Pancreas (tissue), 10 donors: ENCODE data around the gene SPATS2. TPM values are rescaled to one million over a fixed set of nuclear protein-coding genes. Genes with fewer than 3 reads are reported as not detected.
A peak's percentile ranks its signal among the peaks of the same experiment; 100 is the strongest.

Source experiments
- ATAC-seq, 4 donors: fragments of 200-7000 bp; cut with Tn5 transposase; one replicate each; pipeline versions ENCODE4 v1.8.0 to v1.9.1; 2020; ENCODE audit warnings: mild to moderate bottlenecking in 4 of 4, moderate library complexity in 4 of 4
- DNase-seq, 6 donors: peaks; one replicate each; pipeline ENCODE4 v3.0.0-alpha.2; 2020
- FAIRE-seq: peaks from 2 replicates; lab custom pipeline; 2012; peaks lifted over from hg19 to GRCh38; lab: Jason Lieb, UNC
- H3K27ac ChIP-seq, 4 donors: fragments of 200-600 bp; sonication (generic); 1 replicate in 3 of 4; 2 replicates in 1 of 4; pipeline versions ENCODE4 v1.5.0 to v1.8.0; 2020
- H3K27me3 ChIP-seq, 4 donors: fragments of 200-600 bp; one replicate each; pipeline ENCODE4 v1.8.0; 2021
- H3K36me3 ChIP-seq, 3 donors: fragments of 200-600 bp; sonication (generic) in 1 of 3; one replicate each; pipeline versions ENCODE4 v1.5.0 to v1.8.0; 2020 to 2021
- H3K4me1 ChIP-seq, 3 donors: fragments of 200-600 bp; one replicate each; pipeline ENCODE4 v1.8.0; 2021
- H3K4me3 ChIP-seq, 4 donors: fragments of 200-600 bp; sonication (generic) in 2 of 4; one replicate each; pipeline versions ENCODE4 v1.5.0 to v1.8.0; 2020 to 2021
- H3K9me3 ChIP-seq, 4 donors: fragments of 200-600 bp; one replicate each; pipeline ENCODE4 v1.8.0; 2021
- WGBS, 2 donors: extraction: QIAGEN DNeasy Blood & Tissue Kit; methylation state at CpG; one replicate each; pipeline ENCODE4 v1.1.7; 2013; 5-methylcytosine and 5-hydroxymethylcytosine counted together
- intact Hi-C, 3 donors: fragments of 100-400 bp; cut with DNase I; formaldehyde crosslinking; loops; one replicate each; pipeline versions ENCODE4 v1.11.1 to v1.14.2; 2022
- polyA plus RNA-seq, 2 donors: library from polyadenylated mRNA; stranded (reverse); fragments of 200-250 nt; gene quantifications; one replicate each; pipeline ENCODE4 v1.2.3, GENCODE V29; 2013
- total RNA-seq, 6 donors: library from RNA; stranded (reverse); fragmentation: NEBNext Ultra II Directional in 4 of 6; extraction: Animal tissue kit (Norgen Biotek cat#: 25700) in 4 of 6; gene quantifications; one replicate each; pipeline versions ENCODE4 v1.2.1 to v1.2.4, GENCODE V29; 2021 to 2023
- TF ChIP-seq, protein P1 (sequence below), 4 donors: fragments of 200-600 bp; sonication (generic) in 3 of 4; IDR thresholded peaks; one replicate each; pipeline versions ENCODE4 v1.5.0 to v1.8.0; 2021; ENCODE audit warnings: antibody characterized with exemption in 4 of 4
- donor health status: healthy with polysubstance abuse.
- donor health status: DM: no; HTN: no; CAD: no; lungs with moderate emphysema.
- donor health status: DM: no; HTN: no; CAD: no.
- donor health status: control.
- donor health status: control.
- donor health status: Bipolar disorder and iron deficiency.
- donor health status: DM: yes; HTN: yes; CAD: no.
- donor health status: DM: no; HTN: no; CAD: no.
- donor health status: DM: no; HTN: no; CAD: no.
- donor health status: DM: yes; HTN: yes; CAD: no.

Gene SPATS2
- total and polyA plus RNA-seq, 8 donors, result 7.2 to 12.5 (median 9.4) TPM

DNA sequence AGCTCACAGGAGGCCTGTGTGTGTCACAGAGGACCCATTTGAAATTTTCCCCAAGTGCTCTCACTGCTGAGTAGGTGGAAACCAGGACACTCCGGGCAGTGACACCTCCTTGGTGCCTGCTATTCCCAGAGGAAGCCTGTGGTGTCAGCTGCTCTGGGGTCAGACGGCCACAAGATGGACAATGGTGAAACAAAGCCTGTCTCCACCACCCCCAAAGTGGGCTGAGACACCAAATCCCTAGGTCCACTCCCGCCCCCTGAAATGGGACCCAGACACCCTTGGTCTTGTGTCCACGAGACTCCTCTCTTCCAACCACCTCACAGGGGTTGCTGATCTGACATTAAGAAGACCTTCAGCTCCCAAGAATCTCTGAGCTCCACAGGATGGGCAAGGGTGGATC lies 178.6 kb downstream of the SPATS2 start:
- intact Hi-C loops, result no loop called here
- FAIRE-seq, result no peak
- no peak overlapping the region for H3K4me3 ChIP-seq
- H3K27ac ChIP-seq, result no peak overlapping the region
- no peak for ATAC-seq
- TF ChIP-seq, protein P1, sequence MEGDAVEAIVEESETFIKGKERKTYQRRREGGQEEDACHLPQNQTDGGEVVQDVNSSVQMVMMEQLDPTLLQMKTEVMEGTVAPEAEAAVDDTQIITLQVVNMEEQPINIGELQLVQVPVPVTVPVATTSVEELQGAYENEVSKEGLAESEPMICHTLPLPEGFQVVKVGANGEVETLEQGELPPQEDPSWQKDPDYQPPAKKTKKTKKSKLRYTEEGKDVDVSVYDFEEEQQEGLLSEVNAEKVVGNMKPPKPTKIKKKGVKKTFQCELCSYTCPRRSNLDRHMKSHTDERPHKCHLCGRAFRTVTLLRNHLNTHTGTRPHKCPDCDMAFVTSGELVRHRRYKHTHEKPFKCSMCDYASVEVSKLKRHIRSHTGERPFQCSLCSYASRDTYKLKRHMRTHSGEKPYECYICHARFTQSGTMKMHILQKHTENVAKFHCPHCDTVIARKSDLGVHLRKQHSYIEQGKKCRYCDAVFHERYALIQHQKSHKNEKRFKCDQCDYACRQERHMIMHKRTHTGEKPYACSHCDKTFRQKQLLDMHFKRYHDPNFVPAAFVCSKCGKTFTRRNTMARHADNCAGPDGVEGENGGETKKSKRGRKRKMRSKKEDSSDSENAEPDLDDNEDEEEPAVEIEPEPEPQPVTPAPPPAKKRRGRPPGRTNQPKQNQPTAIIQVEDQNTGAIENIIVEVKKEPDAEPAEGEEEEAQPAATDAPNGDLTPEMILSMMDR (IDR thresholded peaks at IDR 0.05), result no peak
- no peaks in the 10 kb centered on the region for H3K9me3 ChIP-seq
- no peaks in the 10 kb centered on the region for H3K27me3 ChIP-seq
- DNase-seq, result no peak
- H3K4me1 ChIP-seq, result peaks cover 2 to 8% (median 6%) of the 10 kb centered on the region in 3 donors
- no peaks in the 10 kb centered on the region for H3K36me3 ChIP-seq
- WGBS, 2 donors, result 80 to 95% methylated on average over 4 of the region's 4 CpGs

- H3K4me3 ChIP-seq, result no peak overlapping the region
- ATAC-seq (no peak), DNase-seq (no peak), FAIRE-seq (no peak)
- no peak overlapping the region for H3K27ac ChIP-seq
- intact Hi-C loops, result no loop called here
- WGBS, 2 donors, result 81 to 94% methylated on average over 3 of the region's 3 CpGs
- no peaks in the 10 kb centered on the region for H3K27me3 ChIP-seq
- H3K4me1 ChIP-seq, result peaks cover 9 to 15% (median 13%) of the 10 kb centered on the region in 3 donors
- H3K36me3 ChIP-seq, result no peaks in the 10 kb centered on the region
- no peaks in the 10 kb centered on the region for H3K9me3 ChIP-seq
- TF ChIP-seq, protein P1 (IDR thresholded peaks at IDR 0.05), result no peak
These were observed 179.2 kb downstream of the SPATS2 start for GRCh38 chr12:49546481-49546880.

- H3K27me3 ChIP-seq, result no peaks in the 10 kb centered on the region
- H3K36me3 ChIP-seq, result no peaks in the 10 kb centered on the region
- ATAC-seq, result no peak
- H3K4me3 ChIP-seq, result no peak overlapping the region
- FAIRE-seq, result no peak
- intact Hi-C loops, result no loop called here
- no peaks in the 10 kb centered on the region for H3K9me3 ChIP-seq
- DNase-seq, result no peak
- H3K27ac ChIP-seq, result no peak overlapping the region
- TF ChIP-seq, protein P1 (IDR thresholded peaks at IDR 0.05), result no peak
- H3K4me1 ChIP-seq, result peaks cover 12 to 21% (median 20%) of the 10 kb centered on the region in 3 donors
- WGBS, 2 donors, result 79 to 80% methylated on average over 7 of the region's 7 CpGs
These were observed 179.9 kb downstream of the SPATS2 start for GRCh38 chr12:49547090-49547690.

DNA sequence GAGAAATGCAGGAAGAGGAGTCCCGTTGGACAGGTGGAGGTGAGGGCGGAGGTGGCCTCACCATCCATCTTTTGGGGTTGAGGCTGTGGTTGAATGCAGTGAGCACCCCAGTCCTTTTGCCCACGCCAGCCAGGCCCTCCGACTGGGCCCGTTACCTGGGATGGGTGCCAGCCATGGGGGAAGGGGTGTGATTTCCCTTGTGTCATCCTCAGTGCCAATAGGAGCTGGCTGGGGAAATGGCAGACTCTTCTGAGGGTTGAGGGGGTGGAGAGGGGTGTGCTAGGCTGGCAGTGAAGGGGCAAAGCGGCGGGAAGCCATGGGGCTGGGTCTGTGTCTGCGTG lies 181.2 kb downstream of the SPATS2 start:
- DNase-seq (no peak), ATAC-seq (no peak), FAIRE-seq (no peak)
- Histone ChIP-seq H3K27me3 (no peaks in the 10 kb centered on the region), H3K27ac (no peak overlapping the region), H3K9me3 (no peaks in the 10 kb centered on the region), H3K4me1 (peaks cover 12 to 24% (median 22%) of the 10 kb centered on the region in 3 donors), H3K36me3 (no peaks in the 10 kb centered on the region), H3K4me3 (peak overlapping the region in 1 of 4 donors; percentile 29)
- WGBS, 2 donors, result 79 to 82% methylated on average over 8 of the region's 8 CpGs
- intact Hi-C loops, result no loop called here
- TF ChIP-seq, protein P1 (IDR thresholded peaks at IDR 0.05), result no peak
